ENCODE data around the gene ADTRP. TPM values are rescaled to one million over a fixed set of nuclear protein-coding genes. Genes with fewer than 3 reads are reported as not detected.
A peak's percentile ranks its signal among the peaks of the same experiment; 100 is the strongest.

ADTRP gene
- total RNA-seq, 1 experiment from 2014 or later = 0.50 TPM

DNA sequence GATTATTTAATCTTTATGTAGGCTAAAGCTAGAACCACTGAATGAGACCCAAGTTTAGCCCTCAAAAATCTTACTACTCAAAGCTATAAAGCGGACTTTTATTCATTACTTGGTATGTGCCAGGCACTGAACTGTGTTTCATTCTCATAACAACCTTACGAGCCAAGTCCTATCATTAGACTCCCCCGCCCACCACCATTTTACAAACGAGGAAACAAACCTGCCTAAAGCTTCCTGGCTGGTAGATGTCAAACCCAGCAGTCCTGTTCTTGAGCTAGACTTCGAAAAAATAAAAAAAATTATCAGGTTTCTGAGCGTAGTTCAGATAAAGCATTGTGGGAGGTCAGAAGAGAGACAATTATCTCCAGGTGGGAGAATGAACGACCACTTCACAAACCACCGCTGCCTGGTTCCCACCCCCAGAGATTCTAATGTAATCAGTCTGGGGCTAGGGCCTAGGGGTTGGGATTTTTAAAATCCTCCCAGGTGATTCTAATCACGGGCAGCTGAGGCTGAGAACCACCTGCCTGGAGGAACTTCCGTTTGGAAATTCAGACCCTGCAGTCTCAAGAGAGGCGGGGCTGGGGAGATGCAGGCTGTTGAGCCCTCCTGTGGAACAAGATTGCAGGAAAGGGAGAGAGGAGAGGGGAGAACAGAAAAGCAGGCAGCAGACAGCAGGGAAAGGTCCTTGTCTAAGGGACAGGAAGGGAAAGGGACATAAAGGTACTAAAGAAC, 8.6 kb downstream of the ADTRP start:
- Mint-ChIP-seq H3K27ac (peak overlapping the region; percentile 98), H3K4me3 (peak overlapping the region; percentile 48; the same call in 1 of the 2 replicates)
- peak; percentile 85 for ATAC-seq

DNA sequence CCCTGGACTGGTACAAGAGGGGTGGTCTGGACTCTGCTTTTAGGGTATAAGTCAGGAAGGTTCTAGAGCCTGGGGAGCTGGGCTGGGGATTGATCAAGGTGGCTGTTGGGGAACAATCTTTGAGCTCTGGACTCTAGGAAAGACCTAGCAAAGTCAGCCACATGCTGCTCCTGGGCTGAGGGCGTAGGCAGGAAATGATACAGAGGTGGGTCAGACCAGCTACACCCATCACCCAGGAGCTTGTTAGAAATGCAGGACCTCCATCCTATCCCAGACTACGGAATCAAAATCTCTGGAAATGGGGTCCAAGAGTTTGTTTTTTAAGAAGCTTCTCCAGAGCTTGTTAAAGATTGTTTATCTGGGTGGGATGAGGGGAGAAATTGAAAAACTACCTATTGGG, 9.4 kb downstream of the ADTRP start:
- POLR2A ChIA-PET = no interaction called here
- no peaks in the 10 kb centered on the region for H3K36me3 Mint-ChIP-seq
- H3K9me3 Mint-ChIP-seq = no peaks in the 10 kb centered on the region
- DNase-seq (ENCODE audit: low spot score) (no peak), ATAC-seq (no peak)
- no peak overlapping the region for H3K4me3 Mint-ChIP-seq
- CTCF ChIA-PET = no interaction called here
- H3K4me1 Mint-ChIP-seq = peaks cover 80% of the 10 kb centered on the region
- no peaks in the 10 kb centered on the region; the same call in none of the 2 replicates for H3K27me3 Mint-ChIP-seq (ENCODE audit: low read depth)
- no peak overlapping the region for H3K27ac Mint-ChIP-seq
- TF ChIP-seq MLX (CRISPR knock-in tag; IDR thresholded peaks at IDR 0.05) = no peak
- no peak for TF ChIP-seq RORB (CRISPR knock-in tag; IDR thresholded peaks at IDR 0.05)
- no peak for TF ChIP-seq ATF3 (CRISPR knock-in tag; conservative IDR thresholded peaks at IDR 0.05)
- no peak for TF ChIP-seq FOXP4 (CRISPR knock-in tag; IDR thresholded peaks at IDR 0.05)
- TF ChIP-seq ETV6 (CRISPR knock-in tag; IDR thresholded peaks at IDR 0.05) = no peak
- TF ChIP-seq ZMAT4 (CRISPR knock-in tag; IDR thresholded peaks at IDR 0.05) = no peak
- TF ChIP-seq KAT7 (CRISPR knock-in tag; IDR thresholded peaks at IDR 0.05; ENCODE audit: borderline replicate concordance) = no peak

More for the DNA sequence above, 8.6 kb downstream of the ADTRP start:
- Mint-ChIP-seq H3K36me3 (no peaks in the 10 kb centered on the region), H3K9me3 (no peaks in the 10 kb centered on the region), H3K4me1 (peaks cover 76% of the 10 kb centered on the region), H3K27me3 (ENCODE audit: low read depth) (no peaks in the 10 kb centered on the region; the same call in none of the 2 replicates)
- CTCF ChIA-PET = no interaction called here
- DNase-seq (ENCODE audit: low spot score) = peak; percentile 60
- TF ChIP-seq FOXP4 (CRISPR knock-in tag; IDR thresholded peaks at IDR 0.05) (no peak), NFATC4 (CRISPR knock-in tag; IDR thresholded peaks at IDR 0.05) (no peak), MYBL2 (CRISPR knock-in tag; IDR thresholded peaks at IDR 0.05) (no peak), NR2C2 (CRISPR knock-in tag; IDR thresholded peaks at IDR 0.05) (no peak), PRRX2 (CRISPR knock-in tag; IDR thresholded peaks at IDR 0.05) (no peak), ZNF423 (CRISPR knock-in tag; IDR thresholded peaks at IDR 0.05) (no peak), NR1H2 (CRISPR knock-in tag; IDR thresholded peaks at IDR 0.05) (no peak), GRHL2 (CRISPR knock-in tag; IDR thresholded peaks at IDR 0.05; ENCODE audit: insufficient replicate concordance, severe bottlenecking) (no peak), AFF4 (CRISPR knock-in tag; IDR thresholded peaks at IDR 0.05; ENCODE audit: borderline replicate concordance) (no peak), ZNF671 (CRISPR knock-in tag; IDR thresholded peaks at IDR 0.05) (no peak), IRF1 (CRISPR knock-in tag; IDR thresholded peaks at IDR 0.05) (no peak), TCF7 (CRISPR knock-in tag; IDR thresholded peaks at IDR 0.05; ENCODE audit: low read depth) (no peak)
- TF ChIP-seq, protein P1, sequence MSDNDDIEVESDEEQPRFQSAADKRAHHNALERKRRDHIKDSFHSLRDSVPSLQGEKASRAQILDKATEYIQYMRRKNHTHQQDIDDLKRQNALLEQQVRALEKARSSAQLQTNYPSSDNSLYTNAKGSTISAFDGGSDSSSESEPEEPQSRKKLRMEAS (CRISPR knock-in tag; IDR thresholded peaks at IDR 0.05) = no peak
- TF ChIP-seq, protein P2, sequence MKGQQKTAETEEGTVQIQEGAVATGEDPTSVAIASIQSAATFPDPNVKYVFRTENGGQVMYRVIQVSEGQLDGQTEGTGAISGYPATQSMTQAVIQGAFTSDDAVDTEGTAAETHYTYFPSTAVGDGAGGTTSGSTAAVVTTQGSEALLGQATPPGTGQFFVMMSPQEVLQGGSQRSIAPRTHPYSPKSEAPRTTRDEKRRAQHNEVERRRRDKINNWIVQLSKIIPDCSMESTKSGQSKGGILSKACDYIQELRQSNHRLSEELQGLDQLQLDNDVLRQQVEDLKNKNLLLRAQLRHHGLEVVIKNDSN (CRISPR knock-in tag; IDR thresholded peaks at IDR 0.05) = no peak; the same call in 1 of the 2 replicates
- POLR2A ChIA-PET = interaction anchor here (0.6 kb wide), 1 partner anchor 53 kb away, joined by 3 read pairs; no protein-coding TSS in a partner anchor
